Mesothelial cell of epicardium (in vitro differentiated cells): ENCODE data around the gene PPP2R2B. TPM values are rescaled to one million over a fixed set of nuclear protein-coding genes. Genes with fewer than 3 reads are reported as not detected.

Source experiments
- DNase-seq, 2 experiments: peaks; one replicate each; pipeline ENCODE4 v3.0.0; 2021; ENCODE audit warnings: low spot score in 2 of 2; ENCODE audit not compliant: unreplicated experiment in 2 of 2
- H3K27ac Mint-ChIP-seq: 2 replicates; pipeline ENCODE4 v1.8.0; 2021; ENCODE audit warnings: mixed read lengths
- H3K27me3 Mint-ChIP-seq: 2 replicates; pipeline ENCODE4 v1.8.0; 2021; ENCODE audit warnings: low read depth, mixed read lengths
- H3K36me3 Mint-ChIP-seq: 2 replicates; pipeline ENCODE4 v1.8.0; 2021; ENCODE audit warnings: mixed read lengths
- H3K4me1 Mint-ChIP-seq: 2 replicates; pipeline ENCODE4 v1.8.0; 2021; ENCODE audit warnings: mixed read lengths
- H3K4me3 Mint-ChIP-seq: 2 replicates; pipeline ENCODE4 v1.8.0; 2021; ENCODE audit warnings: mild to moderate bottlenecking, moderate library complexity, mixed read lengths
- H3K9me3 Mint-ChIP-seq: 2 replicates; pipeline ENCODE4 v1.8.0; 2021; ENCODE audit warnings: mixed read lengths
- CTCF ChIP-seq: fragments of 200-600 bp; sonication (generic); IDR thresholded peaks from one replicate; pipeline ENCODE4 v1.5.0; 2021; ENCODE audit warnings: antibody characterized with exemption; ENCODE audit not compliant: unreplicated experiment
- total RNA-seq: library from RNA; stranded (reverse); gene quantifications from 3 replicates; pipeline ENCODE4 v1.2.1, GENCODE V29; 2021

The PPP2R2B gene
- total RNA-seq, 1 donor from 2014 or later, result 18.2 TPM

GRCh38 chr5:146917931-146918330 is 39.4 kb upstream of the PPP2R2B start:
- no peak overlapping the region for H3K4me3 Mint-ChIP-seq
- no peak for TF ChIP-seq CTCF
- no peaks in the 10 kb centered on the region for H3K36me3 Mint-ChIP-seq
- H3K27me3 Mint-ChIP-seq, result no peaks in the 10 kb centered on the region
- no peaks in the 10 kb centered on the region for H3K9me3 Mint-ChIP-seq
- H3K4me1 Mint-ChIP-seq, result peaks cover 44% of the 10 kb centered on the region
- H3K27ac Mint-ChIP-seq, result no peak overlapping the region
- DNase-seq, result no peak

GRCh38 chr5:146912874-146913273 is 34.3 kb upstream of the PPP2R2B start:
- no peak for DNase-seq
- H3K27ac Mint-ChIP-seq, result no peak overlapping the region
- no peaks in the 10 kb centered on the region for H3K27me3 Mint-ChIP-seq
- H3K4me3 Mint-ChIP-seq, result no peak overlapping the region
- no peaks in the 10 kb centered on the region for H3K36me3 Mint-ChIP-seq
- no peaks in the 10 kb centered on the region for H3K9me3 Mint-ChIP-seq
- H3K4me1 Mint-ChIP-seq, result peaks cover 4% of the 10 kb centered on the region
- TF ChIP-seq CTCF, result no peak

- H3K4me1 Mint-ChIP-seq, result no peaks in the 10 kb centered on the region
- no peak for DNase-seq
- no peaks in the 10 kb centered on the region for H3K27me3 Mint-ChIP-seq
- H3K36me3 Mint-ChIP-seq, result no peaks in the 10 kb centered on the region
- peaks cover 4% of the 10 kb centered on the region for H3K9me3 Mint-ChIP-seq
- no peak for TF ChIP-seq CTCF
- no peak overlapping the region for H3K27ac Mint-ChIP-seq
- no peak overlapping the region for H3K4me3 Mint-ChIP-seq
Observed at GRCh38 chr5:146910239-146910638, 31.7 kb upstream of the PPP2R2B start.

GRCh38 chr5:146909255-146910068 is 30.9 kb upstream of the PPP2R2B start:
- H3K4me3 Mint-ChIP-seq, result no peak overlapping the region
- H3K4me1 Mint-ChIP-seq, result no peaks in the 10 kb centered on the region
- H3K27me3 Mint-ChIP-seq, result no peaks in the 10 kb centered on the region
- no peak overlapping the region for H3K27ac Mint-ChIP-seq
- no peaks in the 10 kb centered on the region for H3K36me3 Mint-ChIP-seq
- peaks cover 7% of the 10 kb centered on the region for H3K9me3 Mint-ChIP-seq
- no peak for TF ChIP-seq CTCF
- no peak for DNase-seq

- DNase-seq, result no peak
- no peak overlapping the region for H3K27ac Mint-ChIP-seq
- TF ChIP-seq CTCF, result no peak
- no peaks in the 10 kb centered on the region for H3K4me1 Mint-ChIP-seq
- H3K9me3 Mint-ChIP-seq, result peaks cover 8% of the 10 kb centered on the region
- H3K4me3 Mint-ChIP-seq, result no peak overlapping the region
- H3K36me3 Mint-ChIP-seq, result no peaks in the 10 kb centered on the region
- H3K27me3 Mint-ChIP-seq, result no peaks in the 10 kb centered on the region
Observed at GRCh38 chr5:146906803-146907202, 28.2 kb upstream of the PPP2R2B start.
